ENCODE measurements around the gene WDR82.

DNA sequence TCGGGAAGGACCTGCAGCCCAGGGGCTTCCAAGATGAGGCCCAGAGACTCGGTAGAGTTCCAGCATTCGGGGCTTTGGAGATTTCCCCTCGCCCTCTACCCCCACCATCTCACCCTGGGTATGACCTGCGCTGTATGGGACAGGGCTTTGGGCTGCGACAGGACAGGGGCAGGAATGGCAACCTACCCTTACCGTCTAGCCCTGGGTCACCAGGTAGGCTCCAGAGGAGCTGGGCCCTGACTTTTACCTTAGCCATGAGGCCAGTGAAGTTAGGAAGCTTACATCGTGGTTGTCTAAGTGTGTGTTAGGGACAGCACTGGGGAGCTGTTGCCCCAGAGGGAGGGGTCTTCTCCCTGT, 32.2 kb downstream of the WDR82 start:
- TF ChIP-seq, protein P1, sequence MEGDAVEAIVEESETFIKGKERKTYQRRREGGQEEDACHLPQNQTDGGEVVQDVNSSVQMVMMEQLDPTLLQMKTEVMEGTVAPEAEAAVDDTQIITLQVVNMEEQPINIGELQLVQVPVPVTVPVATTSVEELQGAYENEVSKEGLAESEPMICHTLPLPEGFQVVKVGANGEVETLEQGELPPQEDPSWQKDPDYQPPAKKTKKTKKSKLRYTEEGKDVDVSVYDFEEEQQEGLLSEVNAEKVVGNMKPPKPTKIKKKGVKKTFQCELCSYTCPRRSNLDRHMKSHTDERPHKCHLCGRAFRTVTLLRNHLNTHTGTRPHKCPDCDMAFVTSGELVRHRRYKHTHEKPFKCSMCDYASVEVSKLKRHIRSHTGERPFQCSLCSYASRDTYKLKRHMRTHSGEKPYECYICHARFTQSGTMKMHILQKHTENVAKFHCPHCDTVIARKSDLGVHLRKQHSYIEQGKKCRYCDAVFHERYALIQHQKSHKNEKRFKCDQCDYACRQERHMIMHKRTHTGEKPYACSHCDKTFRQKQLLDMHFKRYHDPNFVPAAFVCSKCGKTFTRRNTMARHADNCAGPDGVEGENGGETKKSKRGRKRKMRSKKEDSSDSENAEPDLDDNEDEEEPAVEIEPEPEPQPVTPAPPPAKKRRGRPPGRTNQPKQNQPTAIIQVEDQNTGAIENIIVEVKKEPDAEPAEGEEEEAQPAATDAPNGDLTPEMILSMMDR (IDR thresholded peaks at IDR 0.05; ENCODE audit: insufficient read depth, low read depth, low read length), result no peak
- TF ChIP-seq EZH2 (IDR thresholded peaks at IDR 0.05; ENCODE audit: insufficient read depth, low read length), result no peak
